Neutrophil (primary cell): ENCODE results near the gene ACSL1.

Experiments
- H3K27ac ChIP-seq: fragments of 200-600 bp; sonication (generic); 2 replicates; pipeline ENCODE4 v1.5.1; 2016; ENCODE audit warnings: mild to moderate bottlenecking, moderate library complexity
- H3K27me3 ChIP-seq: fragments of 200-600 bp; sonication (generic); 2 replicates; pipeline ENCODE4 v1.6.0; 2016; ENCODE audit warnings: mild to moderate bottlenecking
- H3K36me3 ChIP-seq: fragments of 200-600 bp; sonication (generic); 2 replicates; pipeline ENCODE4 v1.5.1; 2017
- H3K4me1 ChIP-seq, 2 experiments: fragments of 200-600 bp in 1 of 2; sonication (generic) in 1 of 2; 1 replicate in 1 of 2; 2 replicates in 1 of 2; pipeline versions ENCODE4 v1.5.1 to v1.6.1; 2013 to 2016; ENCODE audit warnings: low read depth in 1 of 2, low read length in 1 of 2, mild to moderate bottlenecking in 1 of 2, moderate library complexity in 1 of 2; ENCODE audit not compliant: control insufficient read depth in 1 of 2, insufficient read depth in 1 of 2
- H3K4me3 ChIP-seq, 2 experiments: fragments of 200-600 bp in 1 of 2; sonication (generic) in 1 of 2; 1 replicate in 1 of 2; 2 replicates in 1 of 2; pipeline ENCODE4 v1.5.1; 2013 to 2016; ENCODE audit warnings: low read depth in 1 of 2, low read length in 1 of 2, mild to moderate bottlenecking in 1 of 2, moderate library complexity in 1 of 2
- H3K9me3 ChIP-seq: fragments of 200-600 bp; sonication (generic); 2 replicates; pipeline ENCODE4 v1.5.1; 2016
- TF ChIP-seq, protein P1 (sequence below): fragments of 200-600 bp; sonication (generic); IDR thresholded peaks from 2 replicates; pipeline ENCODE4 v1.5.1; 2016; ENCODE audit warnings: antibody characterized with exemption

Gene ACSL1

GRCh38 chr4:184715526-184715925 is 110.2 kb downstream of the ACSL1 start:
- Histone ChIP-seq H3K4me1 (no peaks in the 10 kb centered on the region), H3K36me3 (peaks cover 3% of the 10 kb centered on the region), H3K9me3 (no peaks in the 10 kb centered on the region), H3K27ac (no peak overlapping the region), H3K27me3 (no peaks in the 10 kb centered on the region), H3K4me3 (no peak overlapping the region)
- TF ChIP-seq, protein P1, sequence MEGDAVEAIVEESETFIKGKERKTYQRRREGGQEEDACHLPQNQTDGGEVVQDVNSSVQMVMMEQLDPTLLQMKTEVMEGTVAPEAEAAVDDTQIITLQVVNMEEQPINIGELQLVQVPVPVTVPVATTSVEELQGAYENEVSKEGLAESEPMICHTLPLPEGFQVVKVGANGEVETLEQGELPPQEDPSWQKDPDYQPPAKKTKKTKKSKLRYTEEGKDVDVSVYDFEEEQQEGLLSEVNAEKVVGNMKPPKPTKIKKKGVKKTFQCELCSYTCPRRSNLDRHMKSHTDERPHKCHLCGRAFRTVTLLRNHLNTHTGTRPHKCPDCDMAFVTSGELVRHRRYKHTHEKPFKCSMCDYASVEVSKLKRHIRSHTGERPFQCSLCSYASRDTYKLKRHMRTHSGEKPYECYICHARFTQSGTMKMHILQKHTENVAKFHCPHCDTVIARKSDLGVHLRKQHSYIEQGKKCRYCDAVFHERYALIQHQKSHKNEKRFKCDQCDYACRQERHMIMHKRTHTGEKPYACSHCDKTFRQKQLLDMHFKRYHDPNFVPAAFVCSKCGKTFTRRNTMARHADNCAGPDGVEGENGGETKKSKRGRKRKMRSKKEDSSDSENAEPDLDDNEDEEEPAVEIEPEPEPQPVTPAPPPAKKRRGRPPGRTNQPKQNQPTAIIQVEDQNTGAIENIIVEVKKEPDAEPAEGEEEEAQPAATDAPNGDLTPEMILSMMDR: no peak

DNA sequence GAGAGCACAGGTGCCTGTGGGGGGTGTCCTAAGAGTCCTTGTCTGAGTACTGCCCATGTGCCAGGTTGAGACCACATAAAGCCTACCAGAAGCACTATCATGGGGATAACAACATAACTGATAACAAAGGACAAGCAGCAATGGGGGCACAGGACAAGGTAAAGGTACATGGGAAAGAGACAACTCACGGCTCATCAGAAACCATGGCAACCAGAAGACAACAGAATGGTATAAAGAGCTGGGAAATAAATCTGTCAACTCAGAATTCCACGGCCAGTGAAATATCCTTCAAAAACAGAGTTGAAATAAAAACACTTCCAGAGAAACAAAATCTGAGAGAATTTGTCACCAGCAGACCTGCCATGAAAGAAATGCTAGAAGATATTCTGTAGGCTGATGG is 111.9 kb downstream of the ACSL1 start:
- TF ChIP-seq, protein P1: no peak
- no peak overlapping the region for H3K27ac ChIP-seq

DNA sequence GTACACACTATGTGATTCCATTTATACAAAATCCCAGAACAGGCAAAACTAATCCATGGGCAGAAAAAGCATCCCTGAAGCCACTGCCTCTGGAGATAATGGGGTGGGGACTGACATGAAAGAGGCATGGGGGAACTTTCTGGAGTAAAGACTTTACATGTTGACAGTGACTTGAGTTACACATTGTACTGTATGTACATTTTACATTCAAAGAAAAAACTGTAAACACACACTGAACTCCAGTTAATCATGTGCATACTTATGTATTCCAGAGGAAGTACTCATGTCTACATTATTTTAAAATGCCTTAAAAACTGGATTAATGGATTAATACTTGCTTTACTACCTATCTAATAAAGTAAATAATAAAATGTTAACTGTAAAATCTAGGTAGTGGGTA is 113.4 kb downstream of the ACSL1 start:
- no peaks in the 10 kb centered on the region for H3K4me1 ChIP-seq
- H3K27ac ChIP-seq: no peak overlapping the region
- H3K4me3 ChIP-seq: no peak overlapping the region
- no peaks in the 10 kb centered on the region for H3K27me3 ChIP-seq
- H3K9me3 ChIP-seq: no peaks in the 10 kb centered on the region
- TF ChIP-seq, protein P1: no peak
- peaks cover 3% of the 10 kb centered on the region for H3K36me3 ChIP-seq

More for the DNA sequence above, 111.9 kb downstream of the ACSL1 start:
- H3K27me3 ChIP-seq: no peaks in the 10 kb centered on the region
- H3K4me3 ChIP-seq: no peak overlapping the region
- no peaks in the 10 kb centered on the region for H3K9me3 ChIP-seq
- H3K36me3 ChIP-seq: peaks cover 3% of the 10 kb centered on the region
- H3K4me1 ChIP-seq: no peaks in the 10 kb centered on the region

DNA sequence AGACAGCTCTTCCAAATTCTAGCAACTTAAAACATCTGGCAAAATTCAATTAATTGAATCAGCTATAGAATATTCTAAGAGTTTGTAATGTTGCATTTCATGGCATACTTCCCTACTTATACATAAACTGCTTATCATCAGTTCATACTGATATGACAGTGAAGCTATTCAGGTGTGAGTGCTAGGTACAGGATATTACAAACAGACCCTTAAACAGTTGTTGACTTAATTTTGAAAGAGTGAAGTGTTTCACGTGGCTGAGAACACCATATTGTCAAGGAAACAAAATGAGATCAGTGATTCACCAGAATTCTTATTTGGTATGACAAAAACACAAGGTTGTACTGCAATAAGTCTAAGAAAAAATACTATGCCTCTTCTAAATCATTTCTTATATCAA is 119.3 kb downstream of the ACSL1 start:
- Histone ChIP-seq H3K4me3 (no peak overlapping the region), H3K27me3 (no peaks in the 10 kb centered on the region), H3K9me3 (no peaks in the 10 kb centered on the region), H3K36me3 (peaks cover 8% of the 10 kb centered on the region), H3K27ac (no peak overlapping the region), H3K4me1 (no peaks in the 10 kb centered on the region)
- TF ChIP-seq, protein P1: no peak

- Histone ChIP-seq H3K4me1 (no peaks in the 10 kb centered on the region), H3K36me3 (peaks cover 13% of the 10 kb centered on the region), H3K27ac (no peak overlapping the region), H3K9me3 (no peaks in the 10 kb centered on the region), H3K27me3 (no peaks in the 10 kb centered on the region), H3K4me3 (no peak overlapping the region)
- TF ChIP-seq, protein P1: no peak
Observed at GRCh38 chr4:184705692-184706091, 120.1 kb downstream of the ACSL1 start.
